ENCODE data around the gene TMED4. TPM values are rescaled to one million over a fixed set of nuclear protein-coding genes. Genes with fewer than 3 reads are reported as not detected.
A peak's percentile ranks its signal among the peaks of the same experiment; 100 is the strongest.
"Not testable (repeated sequence)": the region's sequence is repeated elsewhere in the genome, so short reads cannot be mapped to it uniquely, and the experiment has no call there.

Gene TMED4
- total and polyA plus RNA-seq, 2 experiments from 2014 or later = 124 to 319 TPM

GRCh38 chr7:44564606-44565005 is 17.4 kb downstream of the TMED4 start:
- Histone ChIP-seq H3K36me3 (peaks cover 33% of the 10 kb centered on the region), H3K27me3 (no peaks in the 10 kb centered on the region), H3K27ac (peak overlapping the region; percentile 12), H3K4me1 (ENCODE audit: low read depth) (no peaks in the 10 kb centered on the region), H3K9me3 (ENCODE audit: low read depth) (no peaks in the 10 kb centered on the region), H3K4me3 (no peak overlapping the region)
- DNase-seq (ENCODE audit: low read depth in 1 of 2, low spot score in 1 of 2) = no peak
- no peak for TF ChIP-seq CTCF (IDR thresholded peaks at IDR 0.05; ENCODE audit: low read depth, low read length)

- H3K36me3 ChIP-seq = peaks cover 21% of the 10 kb centered on the region
- no peak for DNase-seq (ENCODE audit: low read depth in 1 of 2, low spot score in 1 of 2)
- H3K27me3 ChIP-seq = no peaks in the 10 kb centered on the region
- H3K4me3 ChIP-seq = no peak overlapping the region
- TF ChIP-seq CTCF (IDR thresholded peaks at IDR 0.05; ENCODE audit: low read depth, low read length) = no peak
- no peaks in the 10 kb centered on the region for H3K4me1 ChIP-seq (ENCODE audit: low read depth)
- H3K9me3 ChIP-seq (ENCODE audit: low read depth) = no peaks in the 10 kb centered on the region
- H3K27ac ChIP-seq = peak overlapping the region; percentile 13
Observed at GRCh38 chr7:44563171-44563679, 18.8 kb downstream of the TMED4 start.

GRCh38 chr7:44562622-44562962 is 19.4 kb downstream of the TMED4 start:
- not testable (repeated sequence) for H3K27ac ChIP-seq; H3K4me1 ChIP-seq (ENCODE audit: low read depth); H3K27me3 ChIP-seq; H3K9me3 ChIP-seq (ENCODE audit: low read depth); DNase-seq (ENCODE audit: low read depth in 1 of 2, low spot score in 1 of 2); H3K4me3 ChIP-seq
- H3K36me3 ChIP-seq = peaks cover 16% of the 10 kb centered on the region

- peak in 1 of 2 donors; percentile 55 for DNase-seq (ENCODE audit: low read depth in 1 of 2, low spot score in 1 of 2)
- H3K9me3 ChIP-seq (ENCODE audit: low read depth) = no peaks in the 10 kb centered on the region
- no peaks in the 10 kb centered on the region for H3K27me3 ChIP-seq
- H3K4me3 ChIP-seq = no peak overlapping the region
- H3K36me3 ChIP-seq = peaks cover 12% of the 10 kb centered on the region
- H3K27ac ChIP-seq = no peak overlapping the region
- no peaks in the 10 kb centered on the region for H3K4me1 ChIP-seq (ENCODE audit: low read depth)
- no peak for TF ChIP-seq CTCF (IDR thresholded peaks at IDR 0.05; ENCODE audit: low read depth, low read length)
Observed at GRCh38 chr7:44561962-44562621, 19.9 kb downstream of the TMED4 start.

- no peak overlapping the region for H3K4me3 ChIP-seq
- H3K27me3 ChIP-seq = no peaks in the 10 kb centered on the region
- H3K36me3 ChIP-seq = peaks cover 6% of the 10 kb centered on the region
- H3K9me3 ChIP-seq (ENCODE audit: low read depth) = no peaks in the 10 kb centered on the region
- no peak overlapping the region for H3K27ac ChIP-seq
- H3K4me1 ChIP-seq (ENCODE audit: low read depth) = no peaks in the 10 kb centered on the region
- no peak for DNase-seq (ENCODE audit: low read depth in 1 of 2, low spot score in 1 of 2)
- TF ChIP-seq CTCF (IDR thresholded peaks at IDR 0.05; ENCODE audit: low read depth, low read length) = no peak
Observed at GRCh38 chr7:44561481-44561880, 20.6 kb downstream of the TMED4 start.

GRCh38 chr7:44559485-44559884 is 22.5 kb downstream of the TMED4 start:
- Histone ChIP-seq H3K4me1 (ENCODE audit: low read depth) (no peaks in the 10 kb centered on the region), H3K9me3 (ENCODE audit: low read depth) (no peaks in the 10 kb centered on the region), H3K4me3 (no peak overlapping the region), H3K36me3 (no peaks in the 10 kb centered on the region), H3K27me3 (no peaks in the 10 kb centered on the region), H3K27ac (no peak overlapping the region)
- DNase-seq (ENCODE audit: low read depth in 1 of 2, low spot score in 1 of 2) = no peak
- no peak for TF ChIP-seq CTCF (IDR thresholded peaks at IDR 0.05; ENCODE audit: low read depth, low read length)
